GM19455 (cell line): Measurements from ENCODE around the gene ATP9A.
"Not testable (repeated sequence)": the region's sequence is repeated elsewhere in the genome, so short reads cannot be mapped to it uniquely, and the experiment has no call there.

Experiments used
- ATAC-seq: cut with Tn5 transposase; IDR thresholded peaks from one replicate; pipeline ENCODE4 v1.9.1; 2021; ENCODE audit not compliant: unreplicated experiment

The ATP9A gene

GRCh38 chr20:51767867-51768758 lies at the start of gene ATP9A:
Gene ATP9A, minus strand, starts transcription at chr20:51768390. Its CDS starts 21 bp downstream, at chr20:51768369.
- no peak for ATAC-seq

GRCh38 chr20:51816856-51817255 lies 48.7 kb upstream of the ATP9A start:
- not testable (repeated sequence) for ATAC-seq

- ATAC-seq, result no peak
Observed at GRCh38 chr20:51815383-51816076, 47.3 kb upstream of the ATP9A start.

- ATAC-seq, result no peak
Observed at GRCh38 chr20:51812861-51813260, 44.7 kb upstream of the ATP9A start.

- ATAC-seq, result no peak
Observed at GRCh38 chr20:51811514-51812128, 43.4 kb upstream of the ATP9A start.

GRCh38 chr20:51811042-51811355 lies 42.8 kb upstream of the ATP9A start:
- ATAC-seq, result no peak

- no peak for ATAC-seq
Observed at GRCh38 chr20:51810155-51811041, 42.2 kb upstream of the ATP9A start.

- ATAC-seq, result no peak
Observed at GRCh38 chr20:51807720-51808250, 39.6 kb upstream of the ATP9A start.

GRCh38 chr20:51804754-51805153 lies 36.6 kb upstream of the ATP9A start:
- no peak for ATAC-seq

GRCh38 chr20:51803148-51803854 lies 35.1 kb upstream of the ATP9A start:
- ATAC-seq, result no peak

- ATAC-seq, result no peak
Observed at GRCh38 chr20:51802170-51802751, 34.1 kb upstream of the ATP9A start, which contains the start of gene SALL4. Gene SALL4, minus strand, starts transcription at chr20:51802521. Its CDS starts 113 bp downstream, at chr20:51802408.

- no peak for ATAC-seq
Observed at GRCh38 chr20:51801823-51802123, 33.6 kb upstream of the ATP9A start.

- ATAC-seq, result no peak
Observed at GRCh38 chr20:51801122-51801822, 33.1 kb upstream of the ATP9A start.

GRCh38 chr20:51800872-51801121 lies 32.6 kb upstream of the ATP9A start:
- ATAC-seq, result no peak

- no peak for ATAC-seq
Observed at GRCh38 chr20:51800060-51800871, 32.1 kb upstream of the ATP9A start.

GRCh38 chr20:51799401-51799860 lies 31.2 kb upstream of the ATP9A start:
- no peak for ATAC-seq

GRCh38 chr20:51797357-51798025 lies 29.3 kb upstream of the ATP9A start:
- ATAC-seq, result no peak

GRCh38 chr20:51796340-51796739 lies 28.1 kb upstream of the ATP9A start:
- no peak for ATAC-seq
